K562 (cell line): Measurements from ENCODE around the gene HS3ST2. TPM values are rescaled to one million over a fixed set of nuclear protein-coding genes. Genes with fewer than 3 reads are reported as not detected.

ENCODE experiments used
- LEF1 ChIP-seq: fragments of 450-650 bp; IDR thresholded peaks from 2 replicates; pipeline ENCODE4 v1.6.1; 2016; ENCODE audit warnings: mild to moderate bottlenecking
- MGA ChIP-seq: fragments of 450-650 bp; IDR thresholded peaks from 2 replicates; pipeline ENCODE4 v1.6.1; 2016; ENCODE audit warnings: mild to moderate bottlenecking, moderate library complexity
- NCOA6 ChIP-seq: fragments of 450-650 bp; IDR thresholded peaks from 2 replicates; pipeline ENCODE4 v1.6.1; 2017; ENCODE audit warnings: mild to moderate bottlenecking
- SMAD1 ChIP-seq: fragments of 150-350 bp; IDR thresholded peaks from 2 replicates; pipeline ENCODE4 v1.6.1; 2014; ENCODE audit warnings: low read length, low read depth; ENCODE audit not compliant: partially characterized antibody
- TCF7L2 ChIP-seq: fragments of 150-350 bp; IDR thresholded peaks from 2 replicates; pipeline ENCODE4 v1.6.1; 2016; ENCODE audit warnings: low read depth, mild to moderate bottlenecking, low read length, moderate library complexity
- WHSC1 ChIP-seq: IDR thresholded peaks from one replicate; pipeline ENCODE4 v1.6.1; 2012; ENCODE audit warnings: low read length, control low read depth, inconsistent platforms
- ZBTB33 ChIP-seq: sonication (generic); formaldehyde crosslinking; IDR thresholded peaks from 2 replicates; pipeline ENCODE4 v1.8.1; 2023; ENCODE audit warnings: mild to moderate bottlenecking, missing genetic modification reagents
- ZNF124 ChIP-seq: sonication (generic); formaldehyde crosslinking; IDR thresholded peaks from 2 replicates; pipeline ENCODE4 v1.8.1; 2022; ENCODE audit warnings: missing genetic modification reagents
- polyA plus RNA-seq, 8 experiments: library from polyadenylated mRNA; depleted of rRNA in 4 of 8; stranded (reverse) in 5 of 8; unstranded in 3 of 8; fragments of >200 nt; fragmentation: Nextera tagmentation in 2 of 8; fragmentation: Illumina TruSeq in 1 of 8; extraction: Ambion mirVana in 2 of 8; extraction: Trizol in 1 of 8; gene quantifications; 2 replicates each; pipeline versions ENCODE4 v1.2.1 to v1.2.3, GENCODE V29; 2011 to 2014; ENCODE audit warnings: inconsistent platforms in 1 of 8, missing spikeins in 1 of 8
- total RNA-seq, 7 experiments: library from RNA; depleted of rRNA in 6 of 7; stranded (reverse); fragments of >200 nt in 6 of 7; fragmentation: Illumina TruSeq in 2 of 7; extraction: Trizol in 2 of 7; gene quantifications; 2 replicates each; pipeline versions ENCODE4 v1.2.1 to v1.2.3, GENCODE V29; 2011 to 2021; ENCODE audit warnings: low replicate concordance in 1 of 7
- TF ChIP-seq, protein P1 (sequence below): fragments of 450-650 bp; conservative IDR thresholded peaks from 2 replicates; pipeline ENCODE4 v1.6.1; 2016; ENCODE audit warnings: missing genetic modification characterization, low read depth, mild to moderate bottlenecking, control low read depth, missing compliant biosample characterization
- TF ChIP-seq, protein P2 (sequence below): fragments of 450-650 bp; formaldehyde crosslinking; IDR thresholded peaks from 2 replicates; pipeline ENCODE4 v1.4.0; 2020; ENCODE audit warnings: mild to moderate bottlenecking

Gene HS3ST2
- total and polyA plus RNA-seq, 9 of the 15 experiments (the other 6 are each of a cell fraction or from before 2014, with no cell fraction given) = not detected

- TF ChIP-seq MGA = no peak
- no peak for TF ChIP-seq LEF1
- TF ChIP-seq, protein P1, sequence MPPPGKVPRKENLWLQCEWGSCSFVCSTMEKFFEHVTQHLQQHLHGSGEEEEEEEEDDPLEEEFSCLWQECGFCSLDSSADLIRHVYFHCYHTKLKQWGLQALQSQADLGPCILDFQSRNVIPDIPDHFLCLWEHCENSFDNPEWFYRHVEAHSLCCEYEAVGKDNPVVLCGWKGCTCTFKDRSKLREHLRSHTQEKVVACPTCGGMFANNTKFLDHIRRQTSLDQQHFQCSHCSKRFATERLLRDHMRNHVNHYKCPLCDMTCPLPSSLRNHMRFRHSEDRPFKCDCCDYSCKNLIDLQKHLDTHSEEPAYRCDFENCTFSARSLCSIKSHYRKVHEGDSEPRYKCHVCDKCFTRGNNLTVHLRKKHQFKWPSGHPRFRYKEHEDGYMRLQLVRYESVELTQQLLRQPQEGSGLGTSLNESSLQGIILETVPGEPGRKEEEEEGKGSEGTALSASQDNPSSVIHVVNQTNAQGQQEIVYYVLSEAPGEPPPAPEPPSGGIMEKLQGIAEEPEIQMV (tag) = no peak
- no peak for TF ChIP-seq NCOA6
- no peak for TF ChIP-seq ZNF124 (CRISPR knock-in tag)
- TF ChIP-seq, protein P2, sequence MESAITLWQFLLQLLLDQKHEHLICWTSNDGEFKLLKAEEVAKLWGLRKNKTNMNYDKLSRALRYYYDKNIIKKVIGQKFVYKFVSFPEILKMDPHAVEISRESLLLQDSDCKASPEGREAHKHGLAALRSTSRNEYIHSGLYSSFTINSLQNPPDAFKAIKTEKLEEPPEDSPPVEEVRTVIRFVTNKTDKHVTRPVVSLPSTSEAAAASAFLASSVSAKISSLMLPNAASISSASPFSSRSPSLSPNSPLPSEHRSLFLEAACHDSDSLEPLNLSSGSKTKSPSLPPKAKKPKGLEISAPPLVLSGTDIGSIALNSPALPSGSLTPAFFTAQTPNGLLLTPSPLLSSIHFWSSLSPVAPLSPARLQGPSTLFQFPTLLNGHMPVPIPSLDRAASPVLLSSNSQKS (CRISPR knock-in tag) = no peak
- TF ChIP-seq SMAD1 = no peak
- TF ChIP-seq ZBTB33 (CRISPR knock-in tag) = no peak
- TF ChIP-seq TCF7L2 = no peak
- no peak for TF ChIP-seq WHSC1
These were observed 69.0 kb downstream of the HS3ST2 start (continued) for GRCh38 chr16:22882981-22883380.
